OCI-LY1 (cell line): ENCODE results near the gene HOXC5.

Experiments used
- CTCF ChIP-seq: fragments of 200-600 bp; sonication (generic), shearing (Covaris generic); IDR thresholded peaks from 2 replicates; pipeline ENCODE4 v1.5.1; 2017; ENCODE audit warnings: mild to moderate bottlenecking, antibody characterized with exemption, low read length, moderate library complexity, mixed read lengths
- EZH2 ChIP-seq: fragments of 200-600 bp; sonication (generic), shearing (Covaris generic); IDR thresholded peaks from 2 replicates; pipeline ENCODE4 v1.8.0; 2017; ENCODE audit warnings: borderline replicate concordance, mixed run types, mild to moderate bottlenecking, antibody characterized with exemption, low read length, moderate library complexity, mixed read lengths

GRCh38 chr12:53985994-53986685, 46.7 kb upstream of the HOXC5 start:
- TF ChIP-seq EZH2 (no peak), CTCF (no peak)
